Measurements from ENCODE around the gene KIAA0513.

- TF ChIP-seq, protein P1, sequence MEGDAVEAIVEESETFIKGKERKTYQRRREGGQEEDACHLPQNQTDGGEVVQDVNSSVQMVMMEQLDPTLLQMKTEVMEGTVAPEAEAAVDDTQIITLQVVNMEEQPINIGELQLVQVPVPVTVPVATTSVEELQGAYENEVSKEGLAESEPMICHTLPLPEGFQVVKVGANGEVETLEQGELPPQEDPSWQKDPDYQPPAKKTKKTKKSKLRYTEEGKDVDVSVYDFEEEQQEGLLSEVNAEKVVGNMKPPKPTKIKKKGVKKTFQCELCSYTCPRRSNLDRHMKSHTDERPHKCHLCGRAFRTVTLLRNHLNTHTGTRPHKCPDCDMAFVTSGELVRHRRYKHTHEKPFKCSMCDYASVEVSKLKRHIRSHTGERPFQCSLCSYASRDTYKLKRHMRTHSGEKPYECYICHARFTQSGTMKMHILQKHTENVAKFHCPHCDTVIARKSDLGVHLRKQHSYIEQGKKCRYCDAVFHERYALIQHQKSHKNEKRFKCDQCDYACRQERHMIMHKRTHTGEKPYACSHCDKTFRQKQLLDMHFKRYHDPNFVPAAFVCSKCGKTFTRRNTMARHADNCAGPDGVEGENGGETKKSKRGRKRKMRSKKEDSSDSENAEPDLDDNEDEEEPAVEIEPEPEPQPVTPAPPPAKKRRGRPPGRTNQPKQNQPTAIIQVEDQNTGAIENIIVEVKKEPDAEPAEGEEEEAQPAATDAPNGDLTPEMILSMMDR (conservative IDR thresholded peaks at IDR 0.05 in 1 of 2, IDR thresholded peaks at IDR 0.05 in 1 of 2; ENCODE audit: low read depth in 1 of 2, low read length in 2 of 2) = no peak
- no peak for TF ChIP-seq EZH2 (IDR thresholded peaks at IDR 0.05; ENCODE audit: low read length, missing control alignments)
These were observed 103.1 kb downstream of the KIAA0513 start for GRCh38 chr16:85130705-85131028.

Data from fibroblast of lung (primary cell).